Fibroblast of pulmonary artery (primary cell): ENCODE measurements around the gene GLS2.
"Not testable (repeated sequence)": the region's sequence is repeated elsewhere in the genome, so short reads cannot be mapped to it uniquely, and the experiment has no call there.

ENCODE experiments used
- DNase-seq: peaks from one replicate; pipeline ENCODE4 v3.0.0-alpha.2; 2010; ENCODE audit warnings: low read depth
- H3K4me3 ChIP-seq: replicated peaks from 2 replicates; pipeline ENCODE4 v1.5.1; 2011; ENCODE audit warnings: low read depth, mild to moderate bottlenecking, control low read depth, low read length, moderate library complexity
- CTCF ChIP-seq: IDR thresholded peaks from 2 replicates; pipeline ENCODE4 v1.5.1; 2011; ENCODE audit warnings: mild to moderate bottlenecking, control low read depth, low read length, inconsistent platforms; ENCODE audit errors: missing control alignments

Gene GLS2

GRCh38 chr12:56510786-56511185 is 22.8 kb upstream of the GLS2 start:
- H3K4me3 ChIP-seq = no peak overlapping the region
- no peak for TF ChIP-seq CTCF
- no peak for DNase-seq

- H3K4me3 ChIP-seq, DNase-seq: not testable (repeated sequence)
Observed at GRCh38 chr12:56499879-56500278, 11.9 kb upstream of the GLS2 start.

- DNase-seq, H3K4me3 ChIP-seq: not testable (repeated sequence)
Observed at GRCh38 chr12:56499452-56499851, 11.5 kb upstream of the GLS2 start.

- DNase-seq = not testable (repeated sequence)
Observed at GRCh38 chr12:56498126-56498902, 10.4 kb upstream of the GLS2 start.

GRCh38 chr12:56496704-56497103 is 8.7 kb upstream of the GLS2 start:
- H3K4me3 ChIP-seq = not testable (repeated sequence)
- TF ChIP-seq CTCF = peak; percentile 38
- peak; percentile 21 for DNase-seq

More at GRCh38 chr12:56498126-56498902, 10.4 kb upstream of the GLS2 start:
- not testable (repeated sequence) for H3K4me3 ChIP-seq

- not testable (repeated sequence) for H3K4me3 ChIP-seq, DNase-seq
Observed at GRCh38 chr12:56494481-56494880, 6.5 kb upstream of the GLS2 start.

GRCh38 chr12:56494106-56494415 is 6.1 kb upstream of the GLS2 start:
- not testable (repeated sequence) for H3K4me3 ChIP-seq, DNase-seq

GRCh38 chr12:56493409-56494105 is 5.6 kb upstream of the GLS2 start:
- DNase-seq, H3K4me3 ChIP-seq: not testable (repeated sequence)

- TF ChIP-seq CTCF = no peak
Observed at GRCh38 chr12:56490360-56490759, 2.4 kb upstream of the GLS2 start.

GRCh38 chr12:56487448-56488040 is 417 bp downstream of the GLS2 start:
- peak; percentile 6 for DNase-seq
- no peak for TF ChIP-seq CTCF
- peak overlapping the region; percentile 47 for H3K4me3 ChIP-seq

More at GRCh38 chr12:56490360-56490759, 2.4 kb upstream of the GLS2 start:
- H3K4me3 ChIP-seq = no peak overlapping the region
- no peak for DNase-seq
